Lower lobe of right lung (tissue), 2 donors: Measurements from ENCODE around the gene ADAM12. TPM values are rescaled to one million over a fixed set of nuclear protein-coding genes. Genes with fewer than 3 reads are reported as not detected.
"Not testable (repeated sequence)": the region's sequence is repeated elsewhere in the genome, so short reads cannot be mapped to it uniquely, and the experiment has no call there.

Source experiments
- ATAC-seq, 2 donors: fragments of 200-7000 bp; cut with Tn5 transposase; one replicate each; pipeline ENCODE4 v1.9.1; 2020 to 2022; ENCODE audit warnings: mild to moderate bottlenecking in 2 of 2, moderate library complexity in 2 of 2
- DNase-seq: peaks from one replicate; pipeline ENCODE4 v3.0.0-alpha.2; 2020
- H3K27ac ChIP-seq: fragments of 200-600 bp; one replicate; pipeline ENCODE4 v1.8.0; 2022
- H3K27me3 ChIP-seq: fragments of 200-600 bp; one replicate; pipeline ENCODE4 v1.8.0; 2022; ENCODE audit warnings: low read depth
- H3K36me3 ChIP-seq: fragments of 200-600 bp; one replicate; pipeline ENCODE4 v1.8.0; 2022; ENCODE audit warnings: mild to moderate bottlenecking
- H3K4me1 ChIP-seq: fragments of 200-600 bp; one replicate; pipeline ENCODE4 v1.8.0; 2022
- H3K4me3 ChIP-seq: fragments of 200-600 bp; one replicate; pipeline ENCODE4 v1.8.0; 2022; ENCODE audit warnings: mild to moderate bottlenecking
- H3K9me3 ChIP-seq: fragments of 200-600 bp; one replicate; pipeline ENCODE4 v1.8.0; 2022
- intact Hi-C: fragments of 100-400 bp; cut with DNase I; formaldehyde crosslinking; loops from one replicate; pipeline ENCODE4 v1.11.0; 2022
- total RNA-seq: library from RNA; stranded (reverse); fragmentation: NEBNext Ultra II Directional; extraction: Animal tissue kit (Norgen Biotek cat#: 25700); gene quantifications from one replicate; pipeline ENCODE4 v1.2.1, GENCODE V29; 2021
- TF ChIP-seq, protein P1 (sequence below): fragments of 200-600 bp; IDR thresholded peaks from one replicate; pipeline ENCODE4 v1.8.0; 2022; ENCODE audit warnings: antibody characterized with exemption, mild to moderate bottlenecking
- donor health status: DM: no; HTN: yes; CAD: no; lungs with severe emphysema.

Gene ADAM12
- total RNA-seq, 1 donor from 2014 or later: 0.92 TPM

DNA sequence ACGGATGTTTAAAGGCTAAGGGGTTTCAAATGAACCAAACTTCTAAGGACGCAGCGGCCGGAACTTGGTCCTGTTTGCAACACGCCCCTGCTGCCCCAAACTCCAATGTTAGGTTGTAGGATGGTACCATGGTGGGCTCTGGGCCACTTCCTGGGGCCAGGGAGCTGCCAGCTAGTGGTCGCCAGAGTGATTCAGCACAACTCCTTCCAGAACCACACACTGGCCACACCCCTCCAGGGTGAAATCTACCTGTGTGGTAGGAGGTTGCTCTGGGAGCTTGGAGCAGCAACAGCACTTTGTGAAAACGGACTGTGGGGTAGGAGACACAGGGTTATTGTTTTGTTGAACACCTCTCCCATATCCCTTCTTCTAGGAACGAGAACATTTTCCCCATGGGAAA is 330.8 kb downstream of the ADAM12 start:
- DNase-seq (no peak), ATAC-seq (no peak)
- Histone ChIP-seq H3K27me3 (no peaks in the 10 kb centered on the region), H3K9me3 (no peaks in the 10 kb centered on the region), H3K36me3 (no peaks in the 10 kb centered on the region), H3K4me1 (peaks cover 4% of the 10 kb centered on the region), H3K27ac (no peak overlapping the region), H3K4me3 (no peak overlapping the region)
- intact Hi-C loops: no loop called here
- TF ChIP-seq, protein P1, sequence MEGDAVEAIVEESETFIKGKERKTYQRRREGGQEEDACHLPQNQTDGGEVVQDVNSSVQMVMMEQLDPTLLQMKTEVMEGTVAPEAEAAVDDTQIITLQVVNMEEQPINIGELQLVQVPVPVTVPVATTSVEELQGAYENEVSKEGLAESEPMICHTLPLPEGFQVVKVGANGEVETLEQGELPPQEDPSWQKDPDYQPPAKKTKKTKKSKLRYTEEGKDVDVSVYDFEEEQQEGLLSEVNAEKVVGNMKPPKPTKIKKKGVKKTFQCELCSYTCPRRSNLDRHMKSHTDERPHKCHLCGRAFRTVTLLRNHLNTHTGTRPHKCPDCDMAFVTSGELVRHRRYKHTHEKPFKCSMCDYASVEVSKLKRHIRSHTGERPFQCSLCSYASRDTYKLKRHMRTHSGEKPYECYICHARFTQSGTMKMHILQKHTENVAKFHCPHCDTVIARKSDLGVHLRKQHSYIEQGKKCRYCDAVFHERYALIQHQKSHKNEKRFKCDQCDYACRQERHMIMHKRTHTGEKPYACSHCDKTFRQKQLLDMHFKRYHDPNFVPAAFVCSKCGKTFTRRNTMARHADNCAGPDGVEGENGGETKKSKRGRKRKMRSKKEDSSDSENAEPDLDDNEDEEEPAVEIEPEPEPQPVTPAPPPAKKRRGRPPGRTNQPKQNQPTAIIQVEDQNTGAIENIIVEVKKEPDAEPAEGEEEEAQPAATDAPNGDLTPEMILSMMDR: no peak

DNA sequence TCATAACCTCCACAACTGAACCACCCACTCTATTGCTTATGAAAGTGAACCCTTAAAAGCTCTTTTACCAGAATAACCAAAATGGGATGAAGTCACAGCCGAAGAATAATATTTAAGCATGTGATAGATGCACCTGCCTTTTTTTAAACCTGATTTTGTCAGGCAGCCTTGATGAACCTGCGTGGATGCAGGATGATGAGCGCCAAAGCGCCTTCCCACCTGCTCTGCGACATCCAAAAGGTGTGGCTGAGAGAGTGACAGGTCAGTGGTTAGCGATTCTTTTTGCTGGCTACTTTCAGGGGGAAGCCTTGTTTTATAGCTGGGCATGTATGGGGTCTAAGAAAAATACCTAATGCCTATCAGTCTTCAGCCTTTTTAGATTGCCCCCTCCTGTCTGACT is 334.1 kb downstream of the ADAM12 start:
- Histone ChIP-seq H3K4me3 (no peak overlapping the region), H3K27me3 (no peaks in the 10 kb centered on the region), H3K4me1 (peaks cover 16% of the 10 kb centered on the region), H3K36me3 (no peaks in the 10 kb centered on the region), H3K9me3 (no peaks in the 10 kb centered on the region), H3K27ac (no peak overlapping the region)
- ATAC-seq (no peak), DNase-seq (no peak)
- intact Hi-C loops: no loop called here
- TF ChIP-seq, protein P1: no peak

DNA sequence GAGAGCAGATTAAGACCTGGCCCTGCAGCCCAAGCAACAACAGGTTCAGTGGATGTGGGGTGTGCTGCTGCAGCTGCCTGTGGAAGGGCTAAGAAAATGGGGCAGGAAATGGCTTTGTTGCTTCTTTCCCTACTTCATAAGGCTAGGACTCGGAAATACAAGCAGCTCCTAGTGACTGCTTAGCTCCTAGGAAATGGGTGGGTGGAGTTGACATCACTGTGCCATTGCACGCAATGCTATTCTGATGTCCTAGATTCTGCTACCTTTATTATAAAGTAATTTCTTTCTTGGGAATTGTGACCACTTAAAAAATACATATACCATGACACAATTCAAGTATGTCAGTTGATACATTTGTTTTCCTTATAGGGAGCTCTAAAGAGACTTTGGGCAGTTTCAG is 336.1 kb downstream of the ADAM12 start:
- Histone ChIP-seq H3K4me1 (peaks cover 18% of the 10 kb centered on the region), H3K4me3 (no peak overlapping the region), H3K36me3 (no peaks in the 10 kb centered on the region), H3K9me3 (no peaks in the 10 kb centered on the region), H3K27me3 (no peaks in the 10 kb centered on the region), H3K27ac (no peak overlapping the region)
- intact Hi-C loops: no loop called here
- TF ChIP-seq, protein P1: no peak
- no peak for ATAC-seq
- no peak for DNase-seq

DNA sequence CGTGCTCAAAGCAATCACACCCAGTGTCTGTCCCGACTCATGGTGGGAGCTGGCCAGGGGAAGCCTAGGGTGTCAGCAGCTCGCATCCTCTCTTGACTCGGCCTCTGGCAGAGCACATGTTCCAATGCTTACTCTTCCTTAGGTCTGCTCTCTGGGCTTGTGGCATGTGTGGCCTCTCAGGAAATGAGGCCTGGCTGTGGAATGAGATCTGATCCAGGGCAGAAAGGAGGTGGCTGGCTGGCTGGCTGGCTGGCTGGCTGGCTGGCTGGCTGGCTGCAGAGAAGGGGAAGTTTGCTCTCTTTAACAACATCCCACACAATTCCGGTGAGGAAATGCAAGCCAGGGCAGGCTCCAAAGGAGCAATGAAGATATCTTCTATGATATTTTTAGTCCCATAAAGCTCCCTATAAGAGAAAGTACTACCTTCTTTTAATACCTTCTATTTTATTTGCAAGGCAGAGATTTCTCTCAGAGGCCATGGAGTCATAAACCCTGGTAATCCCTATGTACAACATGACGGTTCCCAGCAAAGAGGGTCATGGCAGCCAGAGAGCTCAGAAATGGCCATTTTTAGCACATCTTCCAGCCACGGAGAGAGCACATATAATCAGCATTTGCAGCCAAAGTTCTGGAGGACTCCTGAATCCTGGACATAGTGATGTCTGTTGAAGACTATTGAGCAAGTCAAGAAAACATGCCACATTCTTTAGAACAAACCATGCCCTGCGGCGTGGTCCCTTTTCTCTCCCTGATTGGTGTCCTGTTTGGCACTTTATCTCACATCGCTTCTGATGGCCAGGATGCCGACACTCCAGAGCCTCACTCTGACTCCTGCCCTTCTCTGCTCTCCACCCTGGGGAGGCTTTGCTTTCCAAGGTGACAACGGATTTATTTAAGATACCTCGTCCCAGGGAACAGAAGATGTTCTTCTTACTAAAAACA is 338.2 kb downstream of the ADAM12 start:
- intact Hi-C loops: no loop called here
- Histone ChIP-seq H3K4me1 (peaks cover 18% of the 10 kb centered on the region), H3K27ac (no peak overlapping the region), H3K4me3 (no peak overlapping the region), H3K9me3 (no peaks in the 10 kb centered on the region), H3K36me3 (no peaks in the 10 kb centered on the region), H3K27me3 (no peaks in the 10 kb centered on the region)
- ATAC-seq (peak; percentile 57 to 75), DNase-seq (peak; percentile 63)
- TF ChIP-seq, protein P1: no peak

DNA sequence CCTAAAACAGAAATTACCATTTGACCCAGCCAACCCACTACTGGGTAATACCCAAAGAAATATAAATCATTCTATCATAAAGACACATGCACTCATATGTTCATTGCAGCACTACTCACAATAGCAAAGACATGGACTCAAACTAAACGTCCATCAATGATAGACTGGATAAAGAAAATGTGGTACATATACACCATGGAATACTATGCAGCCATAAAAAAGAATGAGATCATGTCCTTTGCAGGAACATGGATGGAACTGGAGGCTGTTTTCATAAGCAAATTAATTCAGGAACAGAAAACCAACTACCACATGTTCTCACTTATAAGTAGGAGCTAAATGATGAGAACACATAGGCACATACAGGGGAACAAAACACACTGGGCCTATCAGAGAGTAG is 340.5 kb downstream of the ADAM12 start:
- H3K27ac ChIP-seq, H3K27me3 ChIP-seq, H3K4me3 ChIP-seq, H3K9me3 ChIP-seq, H3K36me3 ChIP-seq, intact Hi-C loops, DNase-seq, ATAC-seq: not testable (repeated sequence)
- H3K4me1 ChIP-seq: peaks cover 26% of the 10 kb centered on the region

DNA sequence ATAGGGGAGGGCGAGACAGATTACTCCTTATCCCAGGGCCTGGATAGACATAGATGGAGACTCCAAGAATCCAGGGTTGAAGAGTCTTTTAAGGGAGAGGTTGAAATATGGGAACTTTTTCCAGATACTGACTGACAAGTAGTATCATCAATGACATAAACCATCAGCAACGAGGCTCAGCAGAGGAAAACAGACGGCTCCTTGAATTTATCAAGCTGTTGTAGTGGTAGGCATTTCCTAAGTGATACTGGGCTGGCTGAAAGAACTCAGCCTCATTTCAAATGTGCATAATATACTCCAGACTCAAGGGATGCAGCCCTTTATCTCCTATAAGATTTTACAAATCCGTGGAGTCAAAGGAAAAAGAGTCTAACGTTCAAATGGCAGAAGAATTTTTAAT is 341.4 kb downstream of the ADAM12 start:
- peaks cover 35% of the 10 kb centered on the region for H3K4me1 ChIP-seq
- intact Hi-C loops: no loop called here
- H3K27me3 ChIP-seq: no peaks in the 10 kb centered on the region
- no peaks in the 10 kb centered on the region for H3K9me3 ChIP-seq
- no peak overlapping the region for H3K27ac ChIP-seq
- DNase-seq (no peak), ATAC-seq (no peak)
- H3K4me3 ChIP-seq: no peak overlapping the region
- TF ChIP-seq, protein P1: no peak
- no peaks in the 10 kb centered on the region for H3K36me3 ChIP-seq
